GM19035 (cell line): ENCODE measurements around the gene CCDC195.

Source experiments
- ATAC-seq: cut with Tn5 transposase; IDR thresholded peaks from one replicate; pipeline ENCODE4 v1.9.1; 2021; ENCODE audit not compliant: unreplicated experiment

Gene CCDC195

GRCh38 chr2:224716201-224716600 is at the start of gene CCDC195:
TSS of gene CCDC195 (minus strand) at chr2:224716365. CDS start at chr2:224716365, 0 bp downstream.
- ATAC-seq = no peak

- ATAC-seq = no peak
Measured at GRCh38 chr2:224764565-224765236, 48.5 kb upstream of the CCDC195 start.

GRCh38 chr2:224757934-224758548 is 41.9 kb upstream of the CCDC195 start:
- no peak for ATAC-seq

- no peak for ATAC-seq
Measured at GRCh38 chr2:224753743-224754540, 37.8 kb upstream of the CCDC195 start.

DNA sequence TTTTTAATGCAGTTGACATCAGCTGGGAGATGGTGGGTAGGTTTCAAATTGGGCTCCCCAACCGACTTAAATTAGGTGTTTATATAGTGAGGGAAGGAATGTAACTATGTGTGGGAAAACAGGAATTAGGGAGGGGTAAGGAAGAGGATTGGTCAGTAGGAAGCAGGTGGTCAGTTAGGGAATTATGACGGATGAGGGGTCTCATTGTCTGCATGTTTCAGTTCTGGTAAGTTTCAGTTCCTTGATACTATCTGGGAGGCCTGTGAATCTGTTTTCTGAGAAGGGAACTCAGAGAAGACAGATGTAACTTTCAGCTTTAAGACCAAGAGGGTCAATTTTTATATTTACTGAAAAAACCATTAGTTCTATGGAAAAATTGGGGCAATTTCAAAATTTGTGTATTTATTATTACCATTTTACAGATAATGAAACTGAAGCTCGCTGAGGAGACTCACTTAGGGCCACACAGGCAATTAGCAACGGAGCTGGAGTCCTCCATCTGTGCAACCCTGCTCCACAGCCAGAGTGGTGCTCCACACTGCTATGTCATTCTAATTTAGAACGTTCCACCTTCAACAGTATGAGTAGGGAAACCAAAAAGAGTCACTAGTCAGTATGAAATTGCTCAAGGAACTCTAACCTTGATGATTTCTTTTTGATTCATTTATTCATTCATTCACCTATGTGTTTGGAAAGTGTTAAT is 36.0 kb upstream of the CCDC195 start:
- ATAC-seq = no peak

- no peak for ATAC-seq
Measured at GRCh38 chr2:224749136-224749535, 33.0 kb upstream of the CCDC195 start.

GRCh38 chr2:224747765-224748164 is 31.6 kb upstream of the CCDC195 start:
- no peak for ATAC-seq

DNA sequence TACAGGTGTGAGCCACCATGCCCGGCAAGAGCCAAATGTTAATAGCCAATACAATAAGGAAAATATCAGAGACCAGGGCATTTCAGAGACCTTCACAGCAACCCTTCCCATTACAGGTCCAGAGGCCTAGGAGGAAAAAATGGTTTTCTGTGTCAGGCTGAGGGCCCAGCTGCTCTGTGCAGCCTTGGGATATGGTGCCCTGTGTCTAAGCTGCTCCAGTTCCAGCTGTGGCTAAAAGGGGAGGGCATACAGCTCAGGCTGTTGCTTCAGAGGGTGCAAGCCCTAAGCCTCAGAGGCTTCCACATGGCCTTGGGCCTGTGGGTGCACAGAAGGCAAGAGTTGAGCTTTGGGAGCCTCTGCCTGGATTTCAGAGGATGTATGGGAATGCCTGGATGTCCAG is 20.1 kb upstream of the CCDC195 start:
- ATAC-seq = no peak

- ATAC-seq = no peak
Measured at GRCh38 chr2:224734949-224735348, 18.8 kb upstream of the CCDC195 start.

GRCh38 chr2:224731665-224732064 is 15.5 kb upstream of the CCDC195 start:
- no peak for ATAC-seq

- no peak for ATAC-seq
Measured at GRCh38 chr2:224729435-224729834, 13.3 kb upstream of the CCDC195 start.

DNA sequence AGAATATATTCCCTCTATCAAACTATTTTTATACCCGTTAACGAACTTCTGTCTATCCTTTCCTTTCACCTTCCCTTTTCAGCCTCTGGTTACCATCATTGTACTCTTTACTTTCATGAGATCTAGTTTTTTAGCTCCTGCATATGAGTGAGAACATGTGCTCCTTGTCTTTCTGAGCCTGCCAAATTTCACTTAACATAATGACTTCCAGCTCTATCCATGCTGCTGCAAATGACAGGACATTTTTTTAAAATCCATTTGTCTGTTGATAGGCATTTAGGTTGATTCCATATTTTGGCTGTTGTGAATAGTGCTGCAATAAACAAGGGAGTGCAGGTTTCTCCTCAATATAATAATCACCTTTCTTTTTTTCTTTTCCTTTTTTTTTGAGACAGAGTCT is 8.2 kb upstream of the CCDC195 start:
- ATAC-seq = no peak

GRCh38 chr2:224723586-224724217 is 7.5 kb upstream of the CCDC195 start:
- no peak for ATAC-seq

GRCh38 chr2:224722770-224723169 is 6.6 kb upstream of the CCDC195 start:
- ATAC-seq = no peak

GRCh38 chr2:224722250-224722649 is 6.1 kb upstream of the CCDC195 start:
- no peak for ATAC-seq

DNA sequence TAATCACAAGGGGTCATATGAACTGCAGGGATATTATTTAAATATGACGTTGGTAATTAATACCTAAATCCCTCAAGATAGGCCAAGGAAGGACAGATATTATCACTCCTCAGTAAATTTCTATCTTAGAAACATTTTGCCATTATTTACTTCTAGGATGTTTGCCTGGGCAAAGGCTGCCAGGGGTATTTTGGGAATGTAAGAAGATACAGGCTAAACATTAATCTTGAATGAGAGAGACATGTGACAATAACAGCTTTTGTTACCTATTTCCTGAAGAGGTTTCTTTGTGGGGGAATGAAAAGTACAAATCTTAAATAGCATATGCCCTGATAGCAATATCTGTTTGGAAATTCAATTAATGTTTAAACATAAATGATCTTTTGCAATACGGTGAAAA is 756 bp upstream of the CCDC195 start:
- no peak for ATAC-seq

DNA sequence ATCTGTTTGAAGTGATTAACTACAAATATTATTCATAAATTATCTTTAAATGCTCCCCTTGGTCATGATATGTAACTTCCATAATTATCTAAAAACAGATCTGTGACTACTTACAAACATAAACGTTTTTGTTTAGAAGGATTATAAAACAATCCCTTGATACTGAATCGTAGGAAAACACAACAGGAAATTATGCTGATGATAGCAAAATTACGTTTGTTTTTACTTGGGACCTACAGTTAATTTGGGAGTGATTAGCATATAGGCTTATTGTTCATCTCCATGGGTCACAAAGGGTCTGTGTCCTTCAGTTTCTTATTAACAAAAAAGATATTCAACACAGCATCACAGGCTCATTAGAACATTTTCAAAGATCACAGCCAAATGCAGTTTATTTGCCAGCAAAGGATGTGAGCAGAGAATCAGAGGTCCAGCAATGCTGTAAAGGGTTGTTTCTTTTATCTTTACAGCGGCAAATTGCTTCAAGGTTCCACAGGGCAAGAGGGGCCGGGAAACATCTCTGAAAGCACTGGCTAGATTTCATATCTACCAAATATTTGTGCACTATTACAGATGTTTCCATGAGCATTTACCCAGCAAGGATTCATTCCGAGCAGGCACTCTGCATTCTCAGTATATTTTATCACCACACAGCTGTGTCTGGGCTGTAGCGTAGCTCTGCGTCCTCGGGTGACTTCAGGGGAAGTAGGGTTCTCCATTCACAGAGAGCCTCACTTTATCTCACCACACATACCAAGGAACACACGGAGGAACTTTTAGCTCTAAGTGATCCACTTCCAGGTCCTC is 4.1 kb downstream of the CCDC195 start:
- no peak for ATAC-seq

- no peak for ATAC-seq
Measured at GRCh38 chr2:224711381-224711780, 4.8 kb downstream of the CCDC195 start.

- ATAC-seq = no peak
Measured at GRCh38 chr2:224709301-224709700, 6.9 kb downstream of the CCDC195 start.

- ATAC-seq = no peak
Measured at GRCh38 chr2:224694502-224694901, 21.7 kb downstream of the CCDC195 start.
